SK-N-SH (cell line): ENCODE measurements around the gene GPM6B. TPM values are rescaled to one million over a fixed set of nuclear protein-coding genes. Genes with fewer than 3 reads are reported as not detected.

Experiments used
- CTCF ChIA-PET: fragments of 300-600, 350-600 bp; formaldehyde crosslinking; extraction: SDS; loops from one replicate; lab custom pipeline; 2021; lab: Yijun Ruan, JAX
- POLR2A ChIA-PET: fragments of 350-600 bp; sonication (Branson Sonifier 250); formaldehyde crosslinking; extraction: SDS; loops from one replicate; lab custom pipeline; 2020; ENCODE audit warnings: antibody characterized with exemption, inconsistent platforms; lab: Yijun Ruan, JAX
- DNase-seq: peaks from one replicate; pipeline ENCODE4 v3.0.0; 2012
- H2AFZ ChIP-seq: fragments of 200-600 bp; sonication (generic); 2 replicates; pipeline ENCODE4 v1.8.1; 2016; ENCODE audit warnings: antibody characterized with exemption, mild to moderate bottlenecking, low read depth
- H3F3A ChIP-seq: fragments of 200-600 bp; sonication (generic); replicated peaks from 2 replicates; pipeline ENCODE3; 2016; ENCODE audit warnings: antibody characterized with exemption, mild to moderate bottlenecking; ENCODE audit not compliant: insufficient read depth
- H3K27ac ChIP-seq, 2 experiments: fragments of 200-500 bp in 1 of 2; fragments of 200-600 bp in 1 of 2; sonication (Bioruptor generic) in 1 of 2; sonication (generic), shearing (Covaris generic) in 1 of 2; 2 replicates each; pipeline versions ENCODE4 v1.5.1 to v1.6.1; 2014 to 2016; ENCODE audit warnings: low read depth in 2 of 2, inconsistent platforms in 1 of 2, low read length in 1 of 2, mild to moderate bottlenecking in 1 of 2, mixed read lengths in 1 of 2
- H3K27me3 ChIP-seq: fragments of 200-600 bp; sonication (generic), shearing (Covaris generic); 2 replicates; pipeline ENCODE4 v1.6.1; 2016; ENCODE audit warnings: mixed run types; ENCODE audit not compliant: insufficient read depth
- H3K36me3 ChIP-seq, 2 experiments: fragments of 200-500 bp in 1 of 2; fragments of 200-600 bp in 1 of 2; sonication (Bioruptor generic) in 1 of 2; sonication (generic) in 1 of 2; replicated peaks in 1 of 2; 2 replicates each; pipeline versions ENCODE3 to v1.5.1; 2014 to 2016; ENCODE audit warnings: low read length in 1 of 2, mild to moderate bottlenecking in 1 of 2; ENCODE audit not compliant: insufficient read depth in 2 of 2, control insufficient read depth in 1 of 2
- H3K4me1 ChIP-seq, 2 experiments: fragments of 200-500 bp in 1 of 2; fragments of 200-600 bp in 1 of 2; sonication (Bioruptor generic) in 1 of 2; sonication (generic), shearing (Covaris generic) in 1 of 2; 2 replicates each; pipeline versions ENCODE4 v1.5.1 to v1.6.1; 2014 to 2016; ENCODE audit warnings: low read depth in 1 of 2, low read length in 1 of 2, mixed run types in 1 of 2; ENCODE audit not compliant: insufficient read depth in 2 of 2, control insufficient read depth in 1 of 2
- H3K4me2 ChIP-seq: fragments of 200-600 bp; sonication (generic), shearing (Covaris generic); 2 replicates; pipeline ENCODE4 v1.6.1; 2017; ENCODE audit warnings: mixed run types
- H3K4me3 ChIP-seq, 2 experiments: fragments of 200-500 bp in 1 of 2; fragments of 200-600 bp in 1 of 2; sonication (Bioruptor generic) in 1 of 2; sonication (generic), shearing (Covaris generic) in 1 of 2; 2 replicates each; pipeline versions ENCODE4 v1.5.1 to v1.8.1; 2014 to 2016; ENCODE audit warnings: low read depth in 2 of 2, inconsistent platforms in 1 of 2, low read length in 1 of 2, mild to moderate bottlenecking in 1 of 2, mixed read lengths in 1 of 2, moderate library complexity in 1 of 2
- H3K79me2 ChIP-seq: fragments of 200-600 bp; sonication (generic); 2 replicates; pipeline ENCODE4 v1.8.1; 2017; ENCODE audit warnings: mild to moderate bottlenecking; ENCODE audit not compliant: insufficient read depth
- H3K9ac ChIP-seq: fragments of 200-600 bp; sonication (generic); 2 replicates; pipeline ENCODE4 v1.6.1; 2017; ENCODE audit warnings: mixed run types
- H3K9me2 ChIP-seq: fragments of 200-600 bp; sonication (generic); 2 replicates; pipeline ENCODE4 v1.6.1; 2017; ENCODE audit warnings: mixed run types
- H3K9me3 ChIP-seq: fragments of 200-600 bp; sonication (generic); 2 replicates; pipeline ENCODE4 v1.6.1; 2017; ENCODE audit warnings: mixed run types, mild to moderate bottlenecking, moderate library complexity
- H4K20me1 ChIP-seq: fragments of 200-600 bp; sonication (generic); 2 replicates; pipeline ENCODE4 v1.6.1; 2017; ENCODE audit warnings: mild to moderate bottlenecking, mixed run types; ENCODE audit not compliant: insufficient read depth
- CHD2 ChIP-seq: fragments of 150-350 bp; IDR thresholded peaks from 2 replicates; pipeline ENCODE4 v1.6.1; 2018; ENCODE audit warnings: low read length; ENCODE audit not compliant: partially characterized antibody
- ELF1 ChIP-seq: IDR thresholded peaks from 2 replicates; pipeline ENCODE4 v1.4.0; 2012
- FOSL2 ChIP-seq: IDR thresholded peaks from 2 replicates; pipeline ENCODE4 v1.4.0; 2012; ENCODE audit warnings: low read depth, mild to moderate bottlenecking, moderate library complexity, borderline replicate concordance
- FOXM1 ChIP-seq: IDR thresholded peaks from 2 replicates; pipeline ENCODE4 v1.4.0; 2012; ENCODE audit warnings: low read depth, mild to moderate bottlenecking
- IRF3 ChIP-seq: fragments of 150-350 bp; IDR thresholded peaks from 2 replicates; pipeline ENCODE4 v1.6.1; 2016; ENCODE audit warnings: mild to moderate bottlenecking, low read depth, low read length
- MAX ChIP-seq: IDR thresholded peaks from 2 replicates; pipeline ENCODE4 v1.4.0; 2012; ENCODE audit warnings: low read depth
- MEF2A ChIP-seq: IDR thresholded peaks from 2 replicates; pipeline ENCODE4 v1.4.0; 2012; ENCODE audit warnings: low read depth, borderline replicate concordance
- MXI1 ChIP-seq: IDR thresholded peaks from 2 replicates; pipeline ENCODE4 v1.6.1; 2012; ENCODE audit warnings: mild to moderate bottlenecking, low read depth, low read length, improper control_type of control experiment
- PBX3 ChIP-seq: IDR thresholded peaks from 2 replicates; pipeline ENCODE4; 2012
- POLR2AphosphoS5 ChIP-seq: IDR thresholded peaks from 2 replicates; pipeline ENCODE4 v1.6.1; 2012; ENCODE audit warnings: low read depth, low read length
- RAD21 ChIP-seq: IDR thresholded peaks from 2 replicates; pipeline ENCODE4 v1.6.1; 2012; ENCODE audit warnings: mild to moderate bottlenecking, low read length
- REST ChIP-seq: IDR thresholded peaks from 2 replicates; pipeline ENCODE4 v1.6.1; 2012; ENCODE audit warnings: mild to moderate bottlenecking, low read depth, low read length, moderate library complexity
- RFX5 ChIP-seq: IDR thresholded peaks from 2 replicates; pipeline ENCODE4 v1.6.1; 2012; ENCODE audit warnings: mild to moderate bottlenecking, improper control_type of control experiment, low read length
- SIN3A ChIP-seq: IDR thresholded peaks from 2 replicates; pipeline ENCODE4 v1.6.1; 2012; ENCODE audit warnings: low read depth, mild to moderate bottlenecking, low read length, moderate library complexity, borderline replicate concordance
- TAF1 ChIP-seq: IDR thresholded peaks from 2 replicates; pipeline ENCODE4 v1.6.1; 2012; ENCODE audit warnings: low read depth, mild to moderate bottlenecking, low read length, moderate library complexity, borderline replicate concordance
- USF1 ChIP-seq: IDR thresholded peaks from 2 replicates; pipeline ENCODE4 v1.4.0; 2012; ENCODE audit warnings: low read depth, borderline replicate concordance
- ZBTB33 ChIP-seq: IDR thresholded peaks from 2 replicates; pipeline ENCODE4 v1.4.0; 2012; ENCODE audit warnings: low read depth, borderline replicate concordance
- WGBS: methylation state at CpG from one replicate; pipeline ENCODE4 v1.1.6; 2017; ENCODE audit warnings: low lambda C conversion rate; 5-methylcytosine and 5-hydroxymethylcytosine counted together
- polyA plus RNA-seq, 3 experiments: library from polyadenylated mRNA; depleted of rRNA; stranded (reverse); fragments of >200 nt; gene quantifications; 2 replicates each; pipeline ENCODE4 v1.2.3, GENCODE V29; 2012

Gene GPM6B
- polyA plus RNA-seq, 1 of the 3 experiments (the other 2 are of a cell fraction), result 1.2 TPM

- Histone ChIP-seq H3K4me2 (no peak overlapping the region), H4K20me1 (no peaks in the 10 kb centered on the region), H3K9me2 (no peaks in the 10 kb centered on the region), H3K4me1 (no peaks in the 10 kb centered on the region; a peak in 1 of 4 replicates), H3K36me3 (no peaks in the 10 kb centered on the region), H3K79me2 (no peaks in the 10 kb centered on the region), H3K9me3 (no peaks in the 10 kb centered on the region), H3K4me3 (no peak overlapping the region), H3K9ac (no peak overlapping the region), H3K27ac (no peak overlapping the region), H3F3A (no peaks in the 10 kb centered on the region), H3K27me3 (peaks cover 11% of the 10 kb centered on the region; the same call in 1 of the 2 replicates), H2AFZ (no peak overlapping the region)
- no peak for DNase-seq
- WGBS, result 44% methylated on average over 10 of the region's 10 CpGs
- ChIA-PET CTCF (no interaction called here), POLR2A (no interaction called here)
- TF ChIP-seq FOXM1 (no peak), MXI1 (no peak), ZBTB33 (no peak), RAD21 (no peak), TAF1 (no peak), ELF1 (no peak), MEF2A (no peak), REST (no peak), MAX (no peak), SIN3A (no peak), FOSL2 (no peak), IRF3 (no peak), CHD2 (no peak), PBX3 (no peak), USF1 (no peak), RFX5 (no peak), POLR2AphosphoS5 (no peak)
Measured at GRCh38 chrX:13794417-13794816, 22.5 kb downstream of the GPM6B start.
